ENCODE data around the gene ESRRG.

The ESRRG gene

GRCh38 chr1:216723274-216723780 is at the start of gene ESRRG:
TSS of gene ESRRG (minus strand) at chr1:216723429. CDS start at chr1:216723299, 130 bp downstream.
- DNase-seq (ENCODE audit: low read depth in 1 of 2, low spot score in 1 of 2), result no peak

- DNase-seq (ENCODE audit: low read depth in 1 of 2, low spot score in 1 of 2), result no peak
These were observed 48.7 kb upstream of the ESRRG start for GRCh38 chr1:216771922-216772321.

GRCh38 chr1:216766633-216767327 is 43.6 kb upstream of the ESRRG start:
- DNase-seq (ENCODE audit: low read depth in 1 of 2, low spot score in 1 of 2), result no peak

GRCh38 chr1:216765346-216766300 is 42.4 kb upstream of the ESRRG start:
- no peak for DNase-seq (ENCODE audit: low read depth in 1 of 2, low spot score in 1 of 2)

- no peak for DNase-seq (ENCODE audit: low read depth in 1 of 2, low spot score in 1 of 2)
These were observed 34.9 kb upstream of the ESRRG start for GRCh38 chr1:216758161-216758560.

- no peak for DNase-seq (ENCODE audit: low read depth in 1 of 2, low spot score in 1 of 2)
These were observed 33.9 kb upstream of the ESRRG start for GRCh38 chr1:216757110-216757509.

- DNase-seq (ENCODE audit: low read depth in 1 of 2, low spot score in 1 of 2), result no peak
These were observed 27.7 kb upstream of the ESRRG start for GRCh38 chr1:216750961-216751360.

GRCh38 chr1:216750031-216750627 is 26.9 kb upstream of the ESRRG start:
- no peak for DNase-seq (ENCODE audit: low read depth in 1 of 2, low spot score in 1 of 2)

- no peak for DNase-seq (ENCODE audit: low read depth in 1 of 2, low spot score in 1 of 2)
These were observed 26.0 kb upstream of the ESRRG start for GRCh38 chr1:216749232-216749631.

GRCh38 chr1:216742625-216743024 is 19.4 kb upstream of the ESRRG start:
- no peak for DNase-seq (ENCODE audit: low read depth in 1 of 2, low spot score in 1 of 2)

GRCh38 chr1:216740331-216740730 is 17.1 kb upstream of the ESRRG start:
- DNase-seq (ENCODE audit: low read depth in 1 of 2, low spot score in 1 of 2), result no peak

- no peak for DNase-seq (ENCODE audit: low read depth in 1 of 2, low spot score in 1 of 2)
These were observed 16.6 kb upstream of the ESRRG start for GRCh38 chr1:216739793-216740192.

- no peak for DNase-seq (ENCODE audit: low read depth in 1 of 2, low spot score in 1 of 2)
These were observed 8.9 kb upstream of the ESRRG start for GRCh38 chr1:216732121-216732520.

- no peak for DNase-seq (ENCODE audit: low read depth in 1 of 2, low spot score in 1 of 2)
These were observed 8.3 kb upstream of the ESRRG start for GRCh38 chr1:216731562-216731961.

- no peak for DNase-seq (ENCODE audit: low read depth in 1 of 2, low spot score in 1 of 2)
These were observed 3.2 kb upstream of the ESRRG start for GRCh38 chr1:216726435-216726834.

GRCh38 chr1:216722821-216723220 is 408 bp downstream of the ESRRG start:
- no peak for DNase-seq (ENCODE audit: low read depth in 1 of 2, low spot score in 1 of 2)

GRCh38 chr1:216721863-216722262 is 1.4 kb downstream of the ESRRG start:
- DNase-seq (ENCODE audit: low read depth in 1 of 2, low spot score in 1 of 2), result no peak

- no peak for DNase-seq (ENCODE audit: low read depth in 1 of 2, low spot score in 1 of 2)
These were observed 2.2 kb downstream of the ESRRG start for GRCh38 chr1:216721062-216721461.

- DNase-seq (ENCODE audit: low read depth in 1 of 2, low spot score in 1 of 2), result no peak
These were observed 11.5 kb downstream of the ESRRG start for GRCh38 chr1:216711712-216712111.

- no peak for DNase-seq (ENCODE audit: low read depth in 1 of 2, low spot score in 1 of 2)
These were observed 12.5 kb downstream of the ESRRG start for GRCh38 chr1:216710598-216711333.

GRCh38 chr1:216710055-216710454 is 13.2 kb downstream of the ESRRG start:
- DNase-seq (ENCODE audit: low read depth in 1 of 2, low spot score in 1 of 2), result no peak
